Measurements from ENCODE around the gene GRIK2. TPM values are rescaled to one million over a fixed set of nuclear protein-coding genes. Genes with fewer than 3 reads are reported as not detected.

The GRIK2 gene
- total RNA-seq, 4 donors from 2014 or later = 4.7 to 16.2 (median 7.5) TPM

GRCh38 chr6:101728388-101728787, 334.9 kb downstream of the GRIK2 start:
- no peak overlapping the region for H3K4me3 ChIP-seq

DNA sequence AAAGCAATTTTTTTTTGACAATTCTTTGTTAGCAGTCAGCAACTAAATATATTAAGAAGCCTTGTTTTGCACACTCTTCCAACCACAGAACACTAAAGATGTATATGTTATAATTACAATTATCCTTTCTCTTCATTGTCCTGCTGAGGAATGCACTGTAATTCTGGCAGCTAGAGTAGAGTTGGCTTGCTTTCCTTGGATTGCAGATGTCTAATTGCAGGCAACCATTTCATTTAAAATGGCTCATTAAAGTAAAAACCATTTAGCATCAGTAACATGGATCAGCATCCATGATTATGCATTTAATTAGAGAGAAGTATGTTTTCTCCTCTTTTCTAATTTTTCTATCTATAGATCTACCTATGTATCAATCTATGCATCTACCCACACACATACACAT, 335.4 kb downstream of the GRIK2 start:
- H3K27me3 ChIP-seq = no peaks in the 10 kb centered on the region
- DNase-seq (ENCODE audit: low spot score in 2 of 2) = no peak

More at GRCh38 chr6:101728388-101728787, 334.9 kb downstream of the GRIK2 start:
- Histone ChIP-seq H3K4me1 (no peaks in the 10 kb centered on the region), H3K36me3 (no peaks in the 10 kb centered on the region), H3K27ac (no peak overlapping the region), H3K27me3 (no peaks in the 10 kb centered on the region), H3K9me3 (no peaks in the 10 kb centered on the region)
- TF ChIP-seq CTCF (IDR thresholded peaks at IDR 0.05) (no peak), EP300 (IDR thresholded peaks at IDR 0.05) (no peak), POLR2A (IDR thresholded peaks at IDR 0.05) (no peak)
- 78 to 84% methylated on average over 2 of the region's 2 CpGs for WGBS, 2 donors
- no peak for DNase-seq (ENCODE audit: low spot score in 2 of 2)

GRCh38 chr6:101730954-101731353, 337.4 kb downstream of the GRIK2 start:
- no peaks in the 10 kb centered on the region for H3K9me3 ChIP-seq
- H3K4me3 ChIP-seq = no peak overlapping the region
- no peaks in the 10 kb centered on the region for H3K27me3 ChIP-seq

More for the DNA sequence above, 335.4 kb downstream of the GRIK2 start:
- Histone ChIP-seq H3K9me3 (no peaks in the 10 kb centered on the region), H3K4me1 (no peaks in the 10 kb centered on the region), H3K36me3 (no peaks in the 10 kb centered on the region), H3K27ac (no peak overlapping the region), H3K4me3 (no peak overlapping the region)
- TF ChIP-seq CTCF (IDR thresholded peaks at IDR 0.05) (no peak), POLR2A (IDR thresholded peaks at IDR 0.05) (no peak), EP300 (IDR thresholded peaks at IDR 0.05) (no peak)

DNA sequence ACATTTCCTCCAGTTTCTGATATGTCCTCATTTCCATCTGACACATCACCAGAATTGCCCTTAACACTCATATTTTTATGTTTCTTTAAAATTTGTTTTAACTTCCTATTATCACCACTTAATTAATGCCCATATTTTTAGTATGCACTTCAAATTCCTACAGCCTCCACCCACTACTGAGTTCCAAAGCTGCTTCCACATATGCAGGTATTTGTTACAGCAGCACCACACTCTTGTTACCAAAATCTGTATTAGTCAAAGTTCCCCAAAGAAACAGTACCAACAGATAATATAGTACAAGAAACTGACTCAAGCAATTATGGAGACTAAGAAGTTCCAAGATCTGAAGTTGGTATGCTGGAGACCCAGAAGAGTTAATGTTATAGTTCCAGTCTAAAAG, 340.4 kb downstream of the GRIK2 start:
- Histone ChIP-seq H3K27me3 (no peaks in the 10 kb centered on the region), H3K4me1 (no peaks in the 10 kb centered on the region), H3K4me3 (no peak overlapping the region), H3K9me3 (no peaks in the 10 kb centered on the region), H3K36me3 (no peaks in the 10 kb centered on the region), H3K27ac (no peak overlapping the region)
- TF ChIP-seq EP300 (IDR thresholded peaks at IDR 0.05) (no peak), POLR2A (IDR thresholded peaks at IDR 0.05) (no peak), CTCF (IDR thresholded peaks at IDR 0.05) (no peak)
- DNase-seq (ENCODE audit: low spot score in 2 of 2) = no peak

More at GRCh38 chr6:101730954-101731353, 337.4 kb downstream of the GRIK2 start:
- 47 to 48% methylated on average over 2 of the region's 2 CpGs for WGBS, 2 donors
- no peaks in the 10 kb centered on the region for H3K36me3 ChIP-seq
- DNase-seq (ENCODE audit: low spot score in 2 of 2) = no peak
- no peaks in the 10 kb centered on the region for H3K4me1 ChIP-seq
- no peak for TF ChIP-seq POLR2A (IDR thresholded peaks at IDR 0.05)
- no peak for TF ChIP-seq EP300 (IDR thresholded peaks at IDR 0.05)
- no peak for TF ChIP-seq CTCF (IDR thresholded peaks at IDR 0.05)
- no peak overlapping the region for H3K27ac ChIP-seq

DNA sequence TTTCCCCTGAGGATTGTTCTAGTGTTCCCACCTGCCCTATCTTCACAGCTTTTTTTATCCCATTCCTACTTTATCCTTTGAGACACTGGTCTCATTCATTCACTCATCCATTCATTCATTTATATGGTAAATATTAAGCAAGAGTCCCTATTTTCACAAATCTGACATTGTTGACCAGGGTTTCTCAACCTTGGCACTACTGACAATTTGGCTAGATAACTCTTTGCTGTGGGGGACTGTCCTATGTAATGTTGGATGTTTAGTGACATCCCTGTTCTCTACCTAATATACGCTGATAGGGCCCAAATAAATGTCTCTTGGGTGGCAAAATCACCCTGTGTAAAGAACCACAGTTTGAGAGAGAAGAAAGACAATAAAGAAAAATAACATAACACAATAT, 345.0 kb downstream of the GRIK2 start:
- TF ChIP-seq CTCF (IDR thresholded peaks at IDR 0.05) (no peak), POLR2A (IDR thresholded peaks at IDR 0.05) (no peak), EP300 (IDR thresholded peaks at IDR 0.05) (no peak)
- Histone ChIP-seq H3K4me3 (no peak overlapping the region), H3K36me3 (no peaks in the 10 kb centered on the region), H3K27ac (no peak overlapping the region), H3K9me3 (no peaks in the 10 kb centered on the region), H3K27me3 (no peaks in the 10 kb centered on the region), H3K4me1 (no peaks in the 10 kb centered on the region)
- no peak for DNase-seq (ENCODE audit: low spot score in 2 of 2)
- WGBS, 2 donors = 94% methylated on average over 1 of the region's 1 CpG

Measured in tibial nerve (tissue), 4 donors.